Right renal pelvis (tissue), 4 donors: ENCODE results near the gene NR2C2AP. TPM values are rescaled to one million over a fixed set of nuclear protein-coding genes. Genes with fewer than 3 reads are reported as not detected.

Experiments used
- DNase-seq, 4 donors: peaks; one replicate each; pipeline ENCODE4 v3.0.0-alpha.2; 2013; ENCODE audit warnings: low read depth in 4 of 4, low spot score in 3 of 4, missing footprints in 1 of 4
- polyA plus RNA-seq, 4 donors: library from polyadenylated mRNA; unstranded; fragments of 120-200 nt; gene quantifications; one replicate each; pipeline ENCODE4 v1.2.1, GENCODE V29; 2013; ENCODE audit not compliant: insufficient read length in 4 of 4

The NR2C2AP gene
- polyA plus RNA-seq, 4 donors: 12.2 to 16.8 (median 14.8) TPM

GRCh38 chr19:19215792-19216191 is 12.6 kb upstream of the NR2C2AP start:
- DNase-seq: no peak

GRCh38 chr19:19214892-19215291 is 11.7 kb upstream of the NR2C2AP start:
- DNase-seq: peak in 1 of 4 donors; percentile 49

- DNase-seq: no peak
Measured at GRCh38 chr19:19214159-19214490, 10.9 kb upstream of the NR2C2AP start.

GRCh38 chr19:19213426-19214158 is 10.4 kb upstream of the NR2C2AP start:
- no peak for DNase-seq

GRCh38 chr19:19212916-19213315 is 9.7 kb upstream of the NR2C2AP start:
- no peak for DNase-seq

- DNase-seq: no peak
Measured at GRCh38 chr19:19211499-19212420, 8.5 kb upstream of the NR2C2AP start, which contains the start of gene NCAN. TSS of gene NCAN (plus strand) at chr19:19211958. CDS start at chr19:19216954, 4,996 bp downstream.

- DNase-seq: no peak
Measured at GRCh38 chr19:19209372-19209771, 6.2 kb upstream of the NR2C2AP start.

GRCh38 chr19:19207637-19208572 is 4.7 kb upstream of the NR2C2AP start:
- no peak for DNase-seq

- DNase-seq: no peak
Measured at GRCh38 chr19:19206938-19207337, 3.7 kb upstream of the NR2C2AP start.

- DNase-seq: no peak
Measured at GRCh38 chr19:19205416-19206410, 2.5 kb upstream of the NR2C2AP start.

GRCh38 chr19:19204181-19204580 is 967 bp upstream of the NR2C2AP start:
- DNase-seq: no peak

- no peak for DNase-seq
Measured at GRCh38 chr19:19202707-19203011, 555 bp downstream of the NR2C2AP start.

- no peak for DNase-seq
Measured at GRCh38 chr19:19201697-19202630, 1.2 kb downstream of the NR2C2AP start.

GRCh38 chr19:19193926-19194325 is 9.3 kb downstream of the NR2C2AP start:
- DNase-seq: no peak

- DNase-seq: no peak
Measured at GRCh38 chr19:19192910-19193423, 10.2 kb downstream of the NR2C2AP start.

GRCh38 chr19:19192078-19192882 is 10.9 kb downstream of the NR2C2AP start, which contains the start of the genes BORCS8 and RFXANK:
TSS of gene BORCS8 (minus strand) at chr19:19192152. CDS start at chr19:19192117, 35 bp downstream.
TSS of gene RFXANK (plus strand) at chr19:19192258. CDS start at chr19:19193947, 1,689 bp downstream.
- peak; percentile 98 to 100 (median 100) for DNase-seq

GRCh38 chr19:19191768-19192077 is 11.5 kb downstream of the NR2C2AP start:
- DNase-seq: no peak
